ENCODE measurements around the gene CAMK1G.

The CAMK1G gene

DNA sequence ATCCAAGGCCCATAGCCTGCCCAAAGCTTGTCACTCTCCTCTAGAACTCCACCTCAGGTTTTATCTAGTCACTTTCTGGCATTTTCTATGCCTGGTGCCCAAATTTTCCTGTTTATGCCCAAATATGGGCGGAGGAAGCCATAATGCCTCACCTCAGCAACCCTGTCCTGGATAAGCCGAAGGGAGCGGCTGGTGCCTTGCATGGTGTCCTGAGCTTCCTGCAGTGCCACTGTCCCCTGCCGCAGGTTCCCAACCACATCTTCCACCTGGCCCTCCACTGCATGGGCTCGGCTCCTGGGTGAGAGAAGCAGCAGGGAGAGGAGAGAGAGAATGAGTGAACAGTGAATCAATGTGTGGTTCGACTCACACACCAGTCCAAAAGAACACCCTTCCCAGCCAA, 34.2 kb downstream of the CAMK1G start:
- in situ Hi-C loops (cut with MboI; ENCODE audit: low sequenced_read_pairs) = no loop called here

- in situ Hi-C loops (cut with MboI; ENCODE audit: low sequenced_read_pairs) = no loop called here
Measured at GRCh38 chr1:209618291-209618690, 34.8 kb downstream of the CAMK1G start.

DNA sequence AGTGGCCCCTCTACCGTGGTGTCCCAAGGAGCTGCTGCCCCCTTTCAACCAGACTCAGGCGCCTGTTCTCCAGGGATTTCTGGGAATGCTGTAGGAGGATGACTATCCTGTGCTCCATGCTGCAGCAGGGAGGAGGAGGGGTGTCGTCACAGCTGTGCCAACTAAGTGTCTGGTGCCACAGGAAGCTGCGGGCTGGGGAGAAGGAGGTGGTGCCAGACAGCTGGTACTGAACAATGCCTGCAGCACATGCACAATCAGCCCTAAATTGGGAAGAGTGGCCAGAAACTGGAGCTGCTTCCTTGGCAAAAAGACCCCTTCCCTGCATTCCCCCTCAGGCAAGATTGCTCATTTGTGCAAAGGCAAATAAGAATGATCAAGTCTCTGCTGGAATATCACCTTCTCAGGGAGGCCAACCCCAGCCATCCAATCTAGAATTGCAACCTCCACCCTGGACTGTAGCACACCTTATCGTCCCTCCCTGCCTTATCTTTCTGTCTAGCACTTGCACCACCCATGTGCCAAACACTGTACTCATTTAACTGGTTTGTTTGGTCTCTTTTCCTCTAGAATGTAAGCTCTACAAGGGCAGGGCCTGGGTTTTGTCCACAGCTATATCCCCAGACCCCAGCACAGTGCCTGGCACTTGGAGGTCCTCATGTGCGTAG, 35.4 kb downstream of the CAMK1G start:
- in situ Hi-C loops (cut with MboI; ENCODE audit: low sequenced_read_pairs) = no loop called here

DNA sequence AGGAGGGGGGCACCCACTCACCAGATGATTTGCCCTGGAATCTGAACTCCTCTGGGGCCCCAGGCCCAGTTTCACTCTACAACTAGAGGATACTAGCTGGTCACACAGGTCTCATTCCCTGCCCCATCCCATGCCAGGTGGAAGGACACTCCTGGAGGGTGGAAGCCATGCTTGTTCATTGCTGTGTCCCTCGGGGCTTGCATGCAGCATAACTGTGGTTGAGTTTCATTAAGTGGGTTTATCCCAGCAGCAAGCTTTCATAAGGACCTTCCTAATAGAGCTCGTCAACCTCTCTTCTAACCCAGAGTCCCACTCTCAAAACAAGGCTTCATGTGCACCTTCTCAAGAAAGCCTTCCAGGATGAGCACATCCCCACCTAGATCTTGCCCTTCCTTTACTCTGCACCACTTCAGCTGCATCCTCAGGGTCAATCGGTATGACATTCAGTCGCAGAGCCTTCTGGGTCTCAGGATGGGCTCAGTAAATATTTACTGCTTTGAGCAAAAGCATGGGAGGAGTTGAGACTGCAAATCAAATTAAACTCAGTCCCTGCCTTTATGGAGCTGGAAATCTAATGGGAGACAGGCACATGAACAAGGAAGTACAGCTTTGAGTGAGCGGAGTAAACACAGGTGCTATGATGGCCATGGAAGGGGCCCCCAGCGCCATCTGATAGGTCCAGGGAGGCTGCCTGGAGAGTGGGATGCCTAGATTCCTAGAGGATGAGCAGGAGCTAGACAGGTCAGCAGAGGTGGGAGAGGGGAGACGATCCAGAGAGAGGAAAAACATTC, 36.4 kb downstream of the CAMK1G start:
- in situ Hi-C loops (cut with MboI; ENCODE audit: low sequenced_read_pairs) = no loop called here

- in situ Hi-C loops (cut with MboI; ENCODE audit: low sequenced_read_pairs) = no loop called here
Measured at GRCh38 chr1:209620487-209620884, 37.0 kb downstream of the CAMK1G start.

- in situ Hi-C loops (cut with MboI; ENCODE audit: low sequenced_read_pairs) = no loop called here
Measured at GRCh38 chr1:209621286-209621685, 37.8 kb downstream of the CAMK1G start.

DNA sequence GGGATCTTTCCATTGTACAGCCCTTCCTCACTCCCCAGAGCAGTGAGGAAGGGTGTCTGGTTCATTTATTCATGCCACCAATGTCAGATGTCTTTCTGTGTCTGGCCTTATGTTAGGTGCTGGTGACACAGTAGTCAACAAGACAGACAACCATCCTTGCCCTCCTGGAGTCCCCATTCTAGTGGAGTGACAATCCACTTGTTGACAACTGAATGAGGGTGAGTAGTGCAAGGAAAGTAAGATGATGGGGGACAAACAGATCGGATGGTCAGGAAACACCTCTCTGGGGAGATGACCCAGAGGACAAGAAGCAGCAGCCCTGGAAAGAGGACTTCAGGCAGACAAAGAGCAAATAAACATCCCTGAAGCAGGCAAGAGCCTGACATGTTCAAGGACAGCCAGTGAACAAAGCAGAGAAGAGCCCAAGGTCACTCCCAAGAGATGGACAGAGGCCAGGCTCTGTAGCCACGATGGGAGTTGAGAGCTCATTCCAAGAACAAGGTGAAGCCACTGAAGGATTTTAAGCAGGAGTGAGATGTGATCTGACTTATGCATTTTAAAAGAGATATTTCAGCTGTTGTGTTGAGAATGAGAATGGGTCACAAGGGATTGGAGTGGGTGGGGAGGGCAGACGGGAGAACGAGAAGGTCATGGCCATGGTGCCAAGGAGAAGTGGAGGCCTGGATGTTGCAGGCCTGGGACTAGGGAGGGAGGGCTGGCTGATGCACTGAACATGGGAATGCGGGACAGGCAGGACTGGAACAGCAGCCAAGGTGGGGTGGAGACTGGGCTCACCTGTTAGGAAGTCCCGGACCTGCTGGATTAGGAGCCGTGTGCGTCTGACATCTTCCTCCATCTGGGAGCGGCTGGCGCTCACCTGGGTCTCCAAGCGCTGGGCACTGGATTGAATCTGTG, 38.5 kb downstream of the CAMK1G start:
- in situ Hi-C loops (cut with MboI; ENCODE audit: low sequenced_read_pairs) = no loop called here

DNA sequence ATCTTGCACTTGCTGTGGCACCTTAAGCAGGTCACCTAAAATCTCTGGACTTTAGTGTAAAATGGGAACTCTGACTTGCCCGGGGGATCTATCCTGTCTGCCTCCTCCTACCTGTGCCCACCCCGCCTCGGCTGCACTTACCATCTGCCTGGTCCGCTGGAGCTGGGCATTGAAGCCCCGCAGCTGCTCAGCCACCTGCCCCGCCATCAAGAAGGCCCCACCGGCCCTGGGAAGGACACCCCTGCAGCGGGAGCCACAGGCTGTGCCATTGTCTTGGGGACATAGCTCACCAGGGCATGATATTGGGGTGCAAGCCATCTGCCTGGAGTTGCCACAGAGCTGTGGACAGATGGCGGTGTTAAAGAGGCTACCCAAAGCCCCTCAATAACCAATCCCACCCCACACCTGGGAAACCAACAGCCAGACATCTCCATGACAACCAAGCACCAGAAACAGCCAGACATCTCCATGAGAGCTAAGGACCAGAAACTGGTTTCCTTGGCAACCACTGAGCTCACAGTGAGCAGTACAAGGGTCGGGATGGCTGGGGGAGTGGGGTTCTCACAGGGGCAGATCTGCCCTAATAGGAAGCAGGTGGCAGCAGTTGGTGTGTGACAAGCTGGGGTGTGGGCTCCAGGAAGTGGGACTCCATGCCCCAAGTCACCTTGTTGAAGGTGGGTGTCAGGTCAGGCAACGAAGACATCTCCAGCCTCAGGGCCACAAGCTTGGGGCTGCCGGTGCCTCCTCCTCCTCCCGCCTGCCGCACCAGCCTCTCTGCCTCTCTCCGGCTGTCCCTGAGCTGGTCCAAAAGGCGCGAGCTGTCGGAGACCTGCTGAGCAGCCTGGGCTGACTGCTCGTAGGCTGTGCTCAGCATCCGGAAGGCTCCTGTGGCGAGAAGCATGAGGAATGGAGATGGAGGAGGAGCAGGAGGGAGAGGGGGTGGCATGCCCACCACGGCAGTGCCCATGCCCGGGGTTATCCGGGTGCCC, 39.6 kb downstream of the CAMK1G start:
- in situ Hi-C loops (cut with MboI; ENCODE audit: low sequenced_read_pairs) = no loop called here

DNA sequence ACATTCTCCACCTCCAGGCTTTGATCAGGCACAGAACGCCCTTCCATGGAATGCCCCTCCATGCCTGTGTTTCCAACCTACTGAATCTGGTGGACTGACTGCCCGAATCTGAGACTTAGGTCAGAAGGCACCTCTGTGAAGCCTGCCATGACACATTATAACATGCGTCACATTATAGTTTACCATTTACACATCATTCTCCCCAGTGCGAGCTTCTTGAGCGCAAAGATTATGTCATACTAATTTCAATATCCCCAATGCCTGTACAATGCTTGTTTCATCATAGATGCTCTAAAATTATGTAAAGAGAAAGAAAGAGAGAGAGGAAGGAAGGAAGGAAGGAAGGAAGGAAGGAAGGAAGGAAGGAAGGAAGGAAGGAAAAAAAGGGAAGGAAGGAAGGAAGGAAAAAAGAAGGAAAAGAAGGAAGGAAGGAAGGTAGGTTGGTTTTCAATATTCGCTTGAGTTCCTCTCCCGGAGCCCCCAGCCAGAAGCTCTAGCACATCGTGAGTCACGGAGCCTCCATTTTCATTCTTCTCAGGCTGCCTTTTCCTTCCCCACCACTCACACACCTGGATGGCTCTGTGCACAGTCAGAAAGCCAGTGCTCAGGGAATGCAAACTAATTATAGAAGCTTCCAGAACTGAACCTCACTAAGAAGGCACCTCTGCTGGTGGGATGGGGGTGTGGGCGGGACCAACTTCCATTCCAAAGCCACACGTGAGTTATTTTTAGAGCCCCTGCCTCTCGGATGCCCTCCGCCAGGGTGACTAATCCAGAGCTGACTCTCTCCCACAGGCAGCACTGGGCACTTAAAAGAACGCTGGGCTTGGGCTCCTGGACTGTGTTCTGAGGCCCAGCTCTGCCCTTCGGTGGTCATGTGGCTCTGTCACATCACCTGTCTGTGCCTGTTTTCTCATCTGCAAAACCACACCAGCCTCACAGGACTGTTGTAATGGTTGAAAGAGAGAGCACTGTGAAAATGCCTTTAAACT, 41.3 kb downstream of the CAMK1G start:
- in situ Hi-C loops (cut with MboI; ENCODE audit: low sequenced_read_pairs) = no loop called here

- in situ Hi-C loops (cut with MboI; ENCODE audit: low sequenced_read_pairs) = no loop called here
Measured at GRCh38 chr1:209625791-209626285, 42.3 kb downstream of the CAMK1G start.

- in situ Hi-C loops (cut with MboI; ENCODE audit: low sequenced_read_pairs) = no loop called here
Measured at GRCh38 chr1:209626346-209627026, 43.0 kb downstream of the CAMK1G start.

- in situ Hi-C loops (cut with MboI; ENCODE audit: low sequenced_read_pairs) = no loop called here
Measured at GRCh38 chr1:209627027-209627731, 43.7 kb downstream of the CAMK1G start.

GRCh38 chr1:209627732-209628196, 44.2 kb downstream of the CAMK1G start:
- in situ Hi-C loops (cut with MboI; ENCODE audit: low sequenced_read_pairs) = no loop called here

GRCh38 chr1:209628618-209629299, 45.2 kb downstream of the CAMK1G start:
- in situ Hi-C loops (cut with MboI; ENCODE audit: low sequenced_read_pairs) = no loop called here

- in situ Hi-C loops (cut with MboI; ENCODE audit: low sequenced_read_pairs) = no loop called here
Measured at GRCh38 chr1:209629621-209630382, 46.3 kb downstream of the CAMK1G start.

Data from HL-60/S4 treated with retinoic acid at 250 ng/mL for 4 days and 3 days (cell line).